Astrocyte (in vitro differentiated cells and primary cell): ENCODE results near the gene MAPK9. TPM values are rescaled to one million over a fixed set of nuclear protein-coding genes. Genes with fewer than 3 reads are reported as not detected.

Source experiments
- DNase-seq: peaks from one replicate; pipeline ENCODE4 v3.0.0-alpha.2; 2010; ENCODE audit warnings: low read depth
- FAIRE-seq: peaks from 2 replicates; lab custom pipeline; 2011; peaks lifted over from hg19 to GRCh38; lab: Jason Lieb, UNC
- H2AFZ ChIP-seq: 2 replicates; pipeline ENCODE4 v1.6.0; 2012; ENCODE audit warnings: low read depth, low read length, inconsistent platforms
- H3K27ac ChIP-seq: 2 replicates; pipeline ENCODE4 v1.5.1; 2011; ENCODE audit warnings: low read depth, low read length, inconsistent platforms
- H3K27me3 ChIP-seq: 2 replicates; pipeline ENCODE4 v1.6.0; 2011; ENCODE audit warnings: low read length, inconsistent platforms; ENCODE audit not compliant: insufficient read depth
- H3K36me3 ChIP-seq: 2 replicates; pipeline ENCODE4 v1.5.1; 2011; ENCODE audit warnings: low read length, inconsistent platforms; ENCODE audit not compliant: insufficient read depth
- H3K4me1 ChIP-seq: 2 replicates; pipeline ENCODE4 v1.5.1; 2011; ENCODE audit warnings: low read length, inconsistent platforms; ENCODE audit not compliant: insufficient read depth
- H3K4me2 ChIP-seq: 2 replicates; pipeline ENCODE4 v1.6.0; 2012; ENCODE audit warnings: low read length, inconsistent platforms
- H3K4me3 ChIP-seq: 2 replicates; pipeline ENCODE4 v1.5.1; 2011; ENCODE audit warnings: low read depth, mild to moderate bottlenecking, low read length, inconsistent platforms; ENCODE audit not compliant: insufficient read depth
- H3K79me2 ChIP-seq: 2 replicates; pipeline ENCODE4 v1.6.0; 2012; ENCODE audit warnings: mild to moderate bottlenecking, low read length, inconsistent platforms; ENCODE audit not compliant: insufficient read depth
- H3K9ac ChIP-seq: 2 replicates; pipeline ENCODE4 v1.6.0; 2012; ENCODE audit warnings: mild to moderate bottlenecking, low read length, inconsistent platforms
- H3K9me3 ChIP-seq: 2 replicates; pipeline ENCODE4 v1.5.1; 2012; ENCODE audit warnings: low read depth, mild to moderate bottlenecking, low read length, inconsistent platforms; ENCODE audit not compliant: insufficient read depth
- H4K20me1 ChIP-seq: 2 replicates; pipeline ENCODE4 v1.6.0; 2012; ENCODE audit warnings: low read length, inconsistent platforms; ENCODE audit not compliant: insufficient read depth
- H3K27ac Mint-ChIP-seq: one replicate; pipeline ENCODE4 v1.8.0; 2021; ENCODE audit warnings: mild to moderate bottlenecking, mixed read lengths; ENCODE audit not compliant: unreplicated experiment
- H3K27me3 Mint-ChIP-seq: one replicate; pipeline ENCODE4 v1.8.0; 2021; ENCODE audit warnings: low read depth, mixed read lengths; ENCODE audit not compliant: unreplicated experiment
- H3K36me3 Mint-ChIP-seq: one replicate; pipeline ENCODE4 v1.8.0; 2021; ENCODE audit warnings: low read depth, mixed read lengths; ENCODE audit not compliant: unreplicated experiment
- H3K4me1 Mint-ChIP-seq: one replicate; pipeline ENCODE4 v1.8.0; 2021; ENCODE audit warnings: low read depth, mixed read lengths; ENCODE audit not compliant: unreplicated experiment
- H3K4me3 Mint-ChIP-seq: one replicate; pipeline ENCODE4 v1.8.0; 2021; ENCODE audit warnings: mild to moderate bottlenecking, moderate library complexity, mixed read lengths; ENCODE audit not compliant: unreplicated experiment
- H3K9me3 Mint-ChIP-seq: one replicate; pipeline ENCODE4 v1.8.0; 2021; ENCODE audit warnings: mild to moderate bottlenecking, mixed read lengths; ENCODE audit not compliant: unreplicated experiment
- EZH2 ChIP-seq: IDR thresholded peaks from 2 replicates; pipeline ENCODE4 v1.6.1; 2012; ENCODE audit warnings: mild to moderate bottlenecking, low read length, inconsistent platforms; ENCODE audit not compliant: insufficient read depth
- total RNA-seq: library from RNA; stranded (reverse); gene quantifications from 2 replicates; pipeline ENCODE4 v1.2.1, GENCODE V29; 2021
- TF ChIP-seq, protein P1 (sequence below): IDR thresholded peaks from 2 replicates; pipeline ENCODE4 v1.5.1; 2011; ENCODE audit warnings: low read depth, mild to moderate bottlenecking, inconsistent platforms, low read length, moderate library complexity; ENCODE audit not compliant: insufficient read depth

The MAPK9 gene
- total RNA-seq, 1 donor from 2014 or later = 34.0 TPM

DNA sequence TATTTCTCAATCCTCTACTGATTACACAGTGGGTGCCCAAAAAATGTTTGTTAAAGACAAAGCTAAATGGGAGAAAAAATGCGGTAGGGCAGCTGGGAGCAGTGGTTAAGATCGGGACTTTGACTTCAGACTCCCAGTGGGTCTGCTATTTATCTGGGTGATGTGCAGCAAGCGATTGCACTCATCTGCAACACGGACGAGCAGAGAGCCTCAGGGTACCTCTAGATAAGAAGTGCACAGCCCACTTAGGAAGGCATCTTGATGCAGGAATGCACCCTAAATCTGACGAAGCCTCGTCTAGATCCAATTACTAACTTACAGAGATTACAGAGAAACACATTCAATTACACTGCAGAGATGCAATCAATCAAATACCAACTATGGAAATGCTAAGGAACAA lies 4.0 kb downstream of the MAPK9 start:
- no peak overlapping the region for H3K4me3 Mint-ChIP-seq
- TF ChIP-seq, protein P1, sequence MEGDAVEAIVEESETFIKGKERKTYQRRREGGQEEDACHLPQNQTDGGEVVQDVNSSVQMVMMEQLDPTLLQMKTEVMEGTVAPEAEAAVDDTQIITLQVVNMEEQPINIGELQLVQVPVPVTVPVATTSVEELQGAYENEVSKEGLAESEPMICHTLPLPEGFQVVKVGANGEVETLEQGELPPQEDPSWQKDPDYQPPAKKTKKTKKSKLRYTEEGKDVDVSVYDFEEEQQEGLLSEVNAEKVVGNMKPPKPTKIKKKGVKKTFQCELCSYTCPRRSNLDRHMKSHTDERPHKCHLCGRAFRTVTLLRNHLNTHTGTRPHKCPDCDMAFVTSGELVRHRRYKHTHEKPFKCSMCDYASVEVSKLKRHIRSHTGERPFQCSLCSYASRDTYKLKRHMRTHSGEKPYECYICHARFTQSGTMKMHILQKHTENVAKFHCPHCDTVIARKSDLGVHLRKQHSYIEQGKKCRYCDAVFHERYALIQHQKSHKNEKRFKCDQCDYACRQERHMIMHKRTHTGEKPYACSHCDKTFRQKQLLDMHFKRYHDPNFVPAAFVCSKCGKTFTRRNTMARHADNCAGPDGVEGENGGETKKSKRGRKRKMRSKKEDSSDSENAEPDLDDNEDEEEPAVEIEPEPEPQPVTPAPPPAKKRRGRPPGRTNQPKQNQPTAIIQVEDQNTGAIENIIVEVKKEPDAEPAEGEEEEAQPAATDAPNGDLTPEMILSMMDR = no peak
- TF ChIP-seq EZH2 = no peak
- no peak overlapping the region for H3K27ac Mint-ChIP-seq

DNA sequence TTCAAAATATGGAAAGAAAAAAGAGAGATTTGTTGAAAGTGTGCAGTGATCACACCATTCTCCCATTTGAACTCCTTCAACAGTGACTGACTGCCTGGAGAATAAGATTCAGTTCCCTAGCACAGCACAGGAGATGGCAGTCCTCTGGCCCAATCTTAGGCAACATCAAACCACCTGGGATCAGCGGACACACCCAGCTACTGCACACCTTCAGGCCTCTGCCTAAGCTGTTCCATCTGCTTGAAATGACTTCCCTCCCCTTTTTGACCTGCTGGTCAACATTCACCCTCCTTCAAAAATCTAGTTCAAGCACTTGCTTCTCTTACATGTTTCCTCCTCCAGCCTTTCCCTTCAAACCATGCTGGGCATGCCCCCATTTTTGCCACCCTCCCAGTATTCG lies 4.5 kb downstream of the MAPK9 start:
- Histone ChIP-seq H3K9ac (no peak overlapping the region), H3K4me1 (peaks cover 8% of the 10 kb centered on the region), H3K4me2 (no peak overlapping the region), H3K36me3 (no peaks in the 10 kb centered on the region), H3K27ac (no peak overlapping the region), H3K9me3 (no peaks in the 10 kb centered on the region), H3K27me3 (no peaks in the 10 kb centered on the region), H3K4me3 (no peak overlapping the region), H3K79me2 (peaks cover 72% of the 10 kb centered on the region), H4K20me1 (peaks cover 58% of the 10 kb centered on the region), H2AFZ (no peak overlapping the region)
- H3K27me3 Mint-ChIP-seq = no peaks in the 10 kb centered on the region
- H3K4me1 Mint-ChIP-seq = peaks cover 8% of the 10 kb centered on the region
- no peak for TF ChIP-seq EZH2
- TF ChIP-seq, protein P1 = no peak
- H3K4me3 Mint-ChIP-seq = no peak overlapping the region
- H3K27ac Mint-ChIP-seq = no peak overlapping the region
- DNase-seq (no peak), FAIRE-seq (no peak)
- H3K36me3 Mint-ChIP-seq = peaks cover 17% of the 10 kb centered on the region
- no peaks in the 10 kb centered on the region for H3K9me3 Mint-ChIP-seq

More for the DNA sequence above, 4.0 kb downstream of the MAPK9 start:
- Histone ChIP-seq H3K4me3 (no peak overlapping the region), H2AFZ (no peak overlapping the region), H3K27ac (no peak overlapping the region), H3K4me2 (no peak overlapping the region), H3K4me1 (peaks cover 8% of the 10 kb centered on the region), H3K9me3 (no peaks in the 10 kb centered on the region), H3K9ac (no peak overlapping the region), H3K79me2 (peaks cover 67% of the 10 kb centered on the region), H3K27me3 (no peaks in the 10 kb centered on the region), H4K20me1 (peaks cover 55% of the 10 kb centered on the region), H3K36me3 (no peaks in the 10 kb centered on the region)
- DNase-seq (no peak), FAIRE-seq (no peak)
- H3K27me3 Mint-ChIP-seq = no peaks in the 10 kb centered on the region
- peaks cover 17% of the 10 kb centered on the region for H3K36me3 Mint-ChIP-seq
- H3K4me1 Mint-ChIP-seq = peaks cover 8% of the 10 kb centered on the region
- H3K9me3 Mint-ChIP-seq = no peaks in the 10 kb centered on the region

DNA sequence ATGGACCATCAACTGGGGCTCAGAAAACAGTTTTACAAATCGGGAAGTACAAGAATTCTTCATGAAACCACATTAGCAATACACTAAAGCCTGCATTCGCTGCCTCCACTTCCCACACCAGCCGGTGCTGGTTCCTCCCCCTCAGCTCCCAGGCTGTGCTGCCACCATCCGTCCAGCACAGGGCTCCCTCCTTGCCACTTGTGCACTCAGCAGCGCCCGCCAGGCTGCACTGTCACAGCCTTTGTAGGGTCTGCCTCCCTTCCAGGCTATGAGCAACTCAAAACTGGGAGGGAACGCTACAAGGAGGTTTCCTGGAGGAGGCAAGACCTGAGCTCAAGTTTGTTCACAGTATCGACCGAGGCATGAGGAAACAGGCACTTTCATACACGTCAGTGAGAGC lies 7.7 kb downstream of the MAPK9 start:
- Histone ChIP-seq H3K27ac (no peak overlapping the region), H2AFZ (no peak overlapping the region), H3K27me3 (no peaks in the 10 kb centered on the region), H4K20me1 (peaks cover 40% of the 10 kb centered on the region), H3K4me2 (no peak overlapping the region), H3K79me2 (peaks cover 71% of the 10 kb centered on the region), H3K36me3 (no peaks in the 10 kb centered on the region), H3K9ac (no peak overlapping the region), H3K4me1 (peaks cover 5% of the 10 kb centered on the region), H3K9me3 (peaks cover 2% of the 10 kb centered on the region), H3K4me3 (no peak overlapping the region)
- no peak overlapping the region for H3K4me3 Mint-ChIP-seq
- no peaks in the 10 kb centered on the region for H3K27me3 Mint-ChIP-seq
- no peak for FAIRE-seq
- peaks cover 7% of the 10 kb centered on the region for H3K9me3 Mint-ChIP-seq
- H3K27ac Mint-ChIP-seq = no peak overlapping the region
- H3K4me1 Mint-ChIP-seq = peaks cover 4% of the 10 kb centered on the region
- DNase-seq = no peak
- no peak for TF ChIP-seq EZH2
- TF ChIP-seq, protein P1 = no peak
- H3K36me3 Mint-ChIP-seq = peaks cover 31% of the 10 kb centered on the region
